GM23338 (cell line): ENCODE results near the gene CLIC2.

ENCODE experiments used
- CREB1 ChIP-seq: fragments of 250-450 bp; sonication (Bioruptor Pico); IDR thresholded peaks from 2 replicates; pipeline ENCODE4 v1.5.0; 2020; ENCODE audit warnings: low read depth, mild to moderate bottlenecking, moderate library complexity
- EZH2 ChIP-seq: fragments of 200-600 bp; sonication (generic); IDR thresholded peaks from one replicate; pipeline ENCODE4 v1.8.0; 2017; ENCODE audit warnings: antibody characterized with exemption, mild to moderate bottlenecking, low read depth; ENCODE audit not compliant: unreplicated experiment
- EZH2phosphoT487 ChIP-seq: fragments of 200-600 bp; sonication (generic); IDR thresholded peaks from one replicate; pipeline ENCODE4 v1.8.1; 2018; ENCODE audit warnings: antibody characterized with exemption; ENCODE audit not compliant: unreplicated experiment
- NANOG ChIP-seq: IDR thresholded peaks from 2 replicates; pipeline ENCODE4 v1.6.1; 2016; ENCODE audit warnings: antibody characterized with exemption, borderline replicate concordance
- POLR2AphosphoS5 ChIP-seq: IDR thresholded peaks from 2 replicates; pipeline ENCODE4 v1.6.1; 2016; ENCODE audit warnings: antibody characterized with exemption, low read depth
- STAT1 ChIP-seq: IDR thresholded peaks from one replicate; pipeline ENCODE4 v1.6.1; 2016; ENCODE audit warnings: antibody characterized with exemption; ENCODE audit not compliant: unreplicated experiment
- ZNF114 ChIP-seq: fragments of 250-450 bp; sonication (Bioruptor Pico); IDR thresholded peaks from 2 replicates; pipeline ENCODE4 v1.5.0; 2020; ENCODE audit warnings: mild to moderate bottlenecking, moderate library complexity
- ZNF331 ChIP-seq: fragments of 250-450 bp; sonication (Bioruptor Pico); IDR thresholded peaks from 2 replicates; pipeline ENCODE4 v1.5.0; 2020; ENCODE audit warnings: low read depth, mild to moderate bottlenecking, moderate library complexity
- TF ChIP-seq, protein P1 (sequence below), 2 experiments: fragments of 200-600 bp in 1 of 2; sonication (generic) in 1 of 2; conservative IDR thresholded peaks; 2 replicates each; pipeline versions ENCODE4 v1.5.1 to v1.6.1; 2016 to 2017; ENCODE audit warnings: antibody characterized with exemption in 2 of 2, low read depth in 2 of 2, mild to moderate bottlenecking in 2 of 2, moderate library complexity in 1 of 2
- TF ChIP-seq, protein P2 (sequence below): IDR thresholded peaks from one replicate; pipeline ENCODE4 v1.6.1; 2018; ENCODE audit warnings: antibody characterized with exemption; ENCODE audit not compliant: unreplicated experiment
- TF ChIP-seq, protein P3 (sequence below): IDR thresholded peaks from 2 replicates; pipeline ENCODE4 v1.6.1; 2016; ENCODE audit warnings: antibody characterized with exemption

DNA sequence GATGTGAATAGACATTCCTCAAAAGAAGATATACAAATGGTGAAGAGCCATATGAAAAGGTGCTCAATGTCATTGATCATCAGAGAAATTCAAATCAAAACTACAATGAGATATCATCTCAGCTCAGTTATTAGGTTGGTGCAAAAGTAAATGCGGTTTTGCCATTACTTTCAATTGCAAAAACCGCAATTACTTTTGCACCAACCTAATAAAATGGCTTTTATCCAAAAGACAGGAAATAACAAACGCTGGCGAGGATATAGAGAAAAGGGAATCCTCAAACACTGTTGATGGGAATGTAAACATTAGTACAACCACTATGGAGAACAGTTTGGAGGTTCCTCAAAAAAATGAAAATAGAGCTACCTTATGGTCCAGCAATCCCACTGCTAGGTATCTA, 5.1 kb downstream of the CLIC2 start:
- TF ChIP-seq, protein P1, sequence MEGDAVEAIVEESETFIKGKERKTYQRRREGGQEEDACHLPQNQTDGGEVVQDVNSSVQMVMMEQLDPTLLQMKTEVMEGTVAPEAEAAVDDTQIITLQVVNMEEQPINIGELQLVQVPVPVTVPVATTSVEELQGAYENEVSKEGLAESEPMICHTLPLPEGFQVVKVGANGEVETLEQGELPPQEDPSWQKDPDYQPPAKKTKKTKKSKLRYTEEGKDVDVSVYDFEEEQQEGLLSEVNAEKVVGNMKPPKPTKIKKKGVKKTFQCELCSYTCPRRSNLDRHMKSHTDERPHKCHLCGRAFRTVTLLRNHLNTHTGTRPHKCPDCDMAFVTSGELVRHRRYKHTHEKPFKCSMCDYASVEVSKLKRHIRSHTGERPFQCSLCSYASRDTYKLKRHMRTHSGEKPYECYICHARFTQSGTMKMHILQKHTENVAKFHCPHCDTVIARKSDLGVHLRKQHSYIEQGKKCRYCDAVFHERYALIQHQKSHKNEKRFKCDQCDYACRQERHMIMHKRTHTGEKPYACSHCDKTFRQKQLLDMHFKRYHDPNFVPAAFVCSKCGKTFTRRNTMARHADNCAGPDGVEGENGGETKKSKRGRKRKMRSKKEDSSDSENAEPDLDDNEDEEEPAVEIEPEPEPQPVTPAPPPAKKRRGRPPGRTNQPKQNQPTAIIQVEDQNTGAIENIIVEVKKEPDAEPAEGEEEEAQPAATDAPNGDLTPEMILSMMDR (conservative IDR thresholded peaks at IDR 0.05; ENCODE audit: low read depth in 2 of 2), result no peak
- TF ChIP-seq, protein P2, sequence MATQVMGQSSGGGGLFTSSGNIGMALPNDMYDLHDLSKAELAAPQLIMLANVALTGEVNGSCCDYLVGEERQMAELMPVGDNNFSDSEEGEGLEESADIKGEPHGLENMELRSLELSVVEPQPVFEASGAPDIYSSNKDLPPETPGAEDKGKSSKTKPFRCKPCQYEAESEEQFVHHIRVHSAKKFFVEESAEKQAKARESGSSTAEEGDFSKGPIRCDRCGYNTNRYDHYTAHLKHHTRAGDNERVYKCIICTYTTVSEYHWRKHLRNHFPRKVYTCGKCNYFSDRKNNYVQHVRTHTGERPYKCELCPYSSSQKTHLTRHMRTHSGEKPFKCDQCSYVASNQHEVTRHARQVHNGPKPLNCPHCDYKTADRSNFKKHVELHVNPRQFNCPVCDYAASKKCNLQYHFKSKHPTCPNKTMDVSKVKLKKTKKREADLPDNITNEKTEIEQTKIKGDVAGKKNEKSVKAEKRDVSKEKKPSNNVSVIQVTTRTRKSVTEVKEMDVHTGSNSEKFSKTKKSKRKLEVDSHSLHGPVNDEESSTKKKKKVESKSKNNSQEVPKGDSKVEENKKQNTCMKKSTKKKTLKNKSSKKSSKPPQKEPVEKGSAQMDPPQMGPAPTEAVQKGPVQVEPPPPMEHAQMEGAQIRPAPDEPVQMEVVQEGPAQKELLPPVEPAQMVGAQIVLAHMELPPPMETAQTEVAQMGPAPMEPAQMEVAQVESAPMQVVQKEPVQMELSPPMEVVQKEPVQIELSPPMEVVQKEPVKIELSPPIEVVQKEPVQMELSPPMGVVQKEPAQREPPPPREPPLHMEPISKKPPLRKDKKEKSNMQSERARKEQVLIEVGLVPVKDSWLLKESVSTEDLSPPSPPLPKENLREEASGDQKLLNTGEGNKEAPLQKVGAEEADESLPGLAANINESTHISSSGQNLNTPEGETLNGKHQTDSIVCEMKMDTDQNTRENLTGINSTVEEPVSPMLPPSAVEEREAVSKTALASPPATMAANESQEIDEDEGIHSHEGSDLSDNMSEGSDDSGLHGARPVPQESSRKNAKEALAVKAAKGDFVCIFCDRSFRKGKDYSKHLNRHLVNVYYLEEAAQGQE, result no peak
- TF ChIP-seq POLR2AphosphoS5 (no peak), EZH2 (no peak), CREB1 (CRISPR knock-in tag) (no peak), STAT1 (no peak), NANOG (no peak), EZH2phosphoT487 (no peak), ZNF331 (CRISPR knock-in tag) (no peak), ZNF114 (CRISPR knock-in tag) (no peak)
- TF ChIP-seq, protein P3, sequence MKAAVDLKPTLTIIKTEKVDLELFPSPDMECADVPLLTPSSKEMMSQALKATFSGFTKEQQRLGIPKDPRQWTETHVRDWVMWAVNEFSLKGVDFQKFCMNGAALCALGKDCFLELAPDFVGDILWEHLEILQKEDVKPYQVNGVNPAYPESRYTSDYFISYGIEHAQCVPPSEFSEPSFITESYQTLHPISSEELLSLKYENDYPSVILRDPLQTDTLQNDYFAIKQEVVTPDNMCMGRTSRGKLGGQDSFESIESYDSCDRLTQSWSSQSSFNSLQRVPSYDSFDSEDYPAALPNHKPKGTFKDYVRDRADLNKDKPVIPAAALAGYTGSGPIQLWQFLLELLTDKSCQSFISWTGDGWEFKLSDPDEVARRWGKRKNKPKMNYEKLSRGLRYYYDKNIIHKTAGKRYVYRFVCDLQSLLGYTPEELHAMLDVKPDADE, result no peak
